WTC11 (cell line): Measurements from ENCODE around the gene ELMO3. TPM values are rescaled to one million over a fixed set of nuclear protein-coding genes. Genes with fewer than 3 reads are reported as not detected.

Experiments
- ATAC-seq: fragments of 200-7000 bp; cut with Tn5 transposase; 2 replicates; pipeline ENCODE4 v1.10.0; 2021; ENCODE audit warnings: mild to moderate bottlenecking, moderate library complexity
- CTCF ChIA-PET: fragments of 300-600 bp; sonication (Branson Sonifier 250); formaldehyde crosslinking; loops from one replicate; lab custom pipeline; 2021; ENCODE audit warnings: antibody characterized with exemption; lab: Charles Lee
- POLR2A ChIA-PET: fragments of 350-600 bp; sonication (Branson Sonifier 250); formaldehyde crosslinking; loops from one replicate; lab custom pipeline; 2021; ENCODE audit warnings: antibody characterized with exemption; lab: Charles Lee
- DNase-seq: peaks from one replicate; pipeline ENCODE4 v3.0.0; 2021; ENCODE audit warnings: low spot score
- H3K27ac Mint-ChIP-seq: 2 replicates; pipeline ENCODE4 v1.8.0; 2021; ENCODE audit warnings: mixed read lengths
- H3K27me3 Mint-ChIP-seq: 2 replicates; pipeline ENCODE4 v1.8.0; 2021; ENCODE audit warnings: low read depth, mild to moderate bottlenecking, moderate library complexity, mixed read lengths
- H3K36me3 Mint-ChIP-seq: 2 replicates; pipeline ENCODE4 v1.8.0; 2021; ENCODE audit warnings: mixed read lengths
- H3K4me1 Mint-ChIP-seq: 2 replicates; pipeline ENCODE4 v1.8.0; 2022; ENCODE audit warnings: mixed read lengths
- H3K4me3 Mint-ChIP-seq: 2 replicates; pipeline ENCODE4 v1.8.0; 2021; ENCODE audit warnings: mild to moderate bottlenecking, moderate library complexity, mixed read lengths
- H3K9me3 Mint-ChIP-seq: 2 replicates; pipeline ENCODE4 v1.8.0; 2021; ENCODE audit warnings: mixed read lengths
- ATF3 ChIP-seq: sonication (generic); formaldehyde crosslinking; conservative IDR thresholded peaks from 2 replicates; pipeline ENCODE4 v1.8.1; 2022; ENCODE audit warnings: mild to moderate bottlenecking, missing genetic modification reagents
- ELF4 ChIP-seq: sonication (generic); formaldehyde crosslinking; IDR thresholded peaks from 2 replicates; pipeline ENCODE4 v1.8.1; 2022; ENCODE audit warnings: low read depth, mild to moderate bottlenecking, moderate library complexity, missing genetic modification reagents
- FOXK1 ChIP-seq: sonication (generic); formaldehyde crosslinking; IDR thresholded peaks from 2 replicates; pipeline ENCODE4 v1.8.0; 2022; ENCODE audit warnings: mild to moderate bottlenecking, moderate library complexity, missing genetic modification reagents
- FOXP1 ChIP-seq: sonication (generic); formaldehyde crosslinking; IDR thresholded peaks from 2 replicates; pipeline ENCODE4 v1.8.0; 2022; ENCODE audit warnings: missing genetic modification reagents, mild to moderate bottlenecking, moderate library complexity, borderline replicate concordance
- MYBL2 ChIP-seq: sonication (generic); formaldehyde crosslinking; IDR thresholded peaks from 2 replicates; pipeline ENCODE4 v1.8.1; 2023; ENCODE audit warnings: mild to moderate bottlenecking, moderate library complexity, missing genetic modification reagents
- NFATC4 ChIP-seq: fragments of 250-450 bp; sonication (Bioruptor Pico); IDR thresholded peaks from 2 replicates; pipeline ENCODE4 v1.9.0; 2021; ENCODE audit warnings: mild to moderate bottlenecking
- NR2C2 ChIP-seq: sonication (generic); formaldehyde crosslinking; IDR thresholded peaks from 2 replicates; pipeline ENCODE4 v1.8.0; 2022; ENCODE audit warnings: mild to moderate bottlenecking, missing genetic modification reagents
- RELA ChIP-seq: sonication (generic); formaldehyde crosslinking; IDR thresholded peaks from 2 replicates; pipeline ENCODE4 v1.8.1; 2022; ENCODE audit warnings: missing genetic modification reagents, mild to moderate bottlenecking, borderline replicate concordance
- SMAD4 ChIP-seq: sonication (generic); formaldehyde crosslinking; IDR thresholded peaks from 2 replicates; pipeline ENCODE4 v1.8.0; 2022; ENCODE audit warnings: mild to moderate bottlenecking, missing genetic modification reagents
- SOX15 ChIP-seq: fragments of 250-450 bp; sonication (Bioruptor Pico); IDR thresholded peaks from 2 replicates; pipeline ENCODE4 v1.9.0; 2021; ENCODE audit warnings: mild to moderate bottlenecking
- ZNF138 ChIP-seq: sonication (generic); formaldehyde crosslinking; conservative IDR thresholded peaks from 2 replicates; pipeline ENCODE4 v1.8.1; 2022; ENCODE audit warnings: mild to moderate bottlenecking, moderate library complexity, missing genetic modification reagents
- ZNF396 ChIP-seq: fragments of 250-450 bp; sonication (Bioruptor Pico); IDR thresholded peaks from 2 replicates; pipeline ENCODE4 v1.8.0; 2021; ENCODE audit warnings: mild to moderate bottlenecking, moderate library complexity, borderline replicate concordance
- ZNF423 ChIP-seq: fragments of 250-450 bp; sonication (Bioruptor Pico); IDR thresholded peaks from 2 replicates; pipeline ENCODE4 v2.1.2; 2022; ENCODE audit warnings: mild to moderate bottlenecking, moderate library complexity
- total RNA-seq: library from RNA; stranded (reverse); gene quantifications from 3 replicates; pipeline ENCODE4 v1.2.3, GENCODE V29; 2021
- TF ChIP-seq, protein P1 (sequence below): fragments of 200-600 bp; IDR thresholded peaks from 2 replicates; pipeline ENCODE4 v1.8.0; 2022; ENCODE audit warnings: antibody characterized with exemption
- TF ChIP-seq, protein P2 (sequence below): sonication (generic); formaldehyde crosslinking; IDR thresholded peaks from 2 replicates; pipeline ENCODE4 v1.8.0; 2022; ENCODE audit warnings: mild to moderate bottlenecking, missing genetic modification reagents
- TF ChIP-seq, protein P3 (sequence below): fragments of 250-450 bp; sonication (Bioruptor Pico); IDR thresholded peaks from 2 replicates; pipeline ENCODE4 v1.9.0; 2021; ENCODE audit warnings: mild to moderate bottlenecking
- TF ChIP-seq, protein P4 (sequence below): sonication (generic); formaldehyde crosslinking; IDR thresholded peaks from 2 replicates; pipeline ENCODE4 v1.8.1; 2023; ENCODE audit warnings: mild to moderate bottlenecking, missing genetic modification reagents

Gene ELMO3
- total RNA-seq, 1 experiment from 2014 or later = 13.6 TPM

GRCh38 chr16:67215706-67216105 lies 16.8 kb downstream of the ELMO3 start (continued):
- TF ChIP-seq ATF3 (CRISPR knock-in tag) (no peak), ZNF138 (CRISPR knock-in tag) (no peak)
- TF ChIP-seq, protein P1, sequence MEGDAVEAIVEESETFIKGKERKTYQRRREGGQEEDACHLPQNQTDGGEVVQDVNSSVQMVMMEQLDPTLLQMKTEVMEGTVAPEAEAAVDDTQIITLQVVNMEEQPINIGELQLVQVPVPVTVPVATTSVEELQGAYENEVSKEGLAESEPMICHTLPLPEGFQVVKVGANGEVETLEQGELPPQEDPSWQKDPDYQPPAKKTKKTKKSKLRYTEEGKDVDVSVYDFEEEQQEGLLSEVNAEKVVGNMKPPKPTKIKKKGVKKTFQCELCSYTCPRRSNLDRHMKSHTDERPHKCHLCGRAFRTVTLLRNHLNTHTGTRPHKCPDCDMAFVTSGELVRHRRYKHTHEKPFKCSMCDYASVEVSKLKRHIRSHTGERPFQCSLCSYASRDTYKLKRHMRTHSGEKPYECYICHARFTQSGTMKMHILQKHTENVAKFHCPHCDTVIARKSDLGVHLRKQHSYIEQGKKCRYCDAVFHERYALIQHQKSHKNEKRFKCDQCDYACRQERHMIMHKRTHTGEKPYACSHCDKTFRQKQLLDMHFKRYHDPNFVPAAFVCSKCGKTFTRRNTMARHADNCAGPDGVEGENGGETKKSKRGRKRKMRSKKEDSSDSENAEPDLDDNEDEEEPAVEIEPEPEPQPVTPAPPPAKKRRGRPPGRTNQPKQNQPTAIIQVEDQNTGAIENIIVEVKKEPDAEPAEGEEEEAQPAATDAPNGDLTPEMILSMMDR = no peak

- H3K36me3 Mint-ChIP-seq = no peaks in the 10 kb centered on the region
Observed at GRCh38 chr16:67216612-67217490, 17.9 kb downstream of the ELMO3 start.

GRCh38 chr16:67223992-67224391 lies 25.1 kb downstream of the ELMO3 start:
- Mint-ChIP-seq H3K36me3 (peaks cover 10% of the 10 kb centered on the region), H3K9me3 (no peaks in the 10 kb centered on the region), H3K27ac (no peak overlapping the region), H3K4me3 (no peak overlapping the region), H3K27me3 (peaks cover 47% of the 10 kb centered on the region), H3K4me1 (peaks cover 15% of the 10 kb centered on the region)
- TF ChIP-seq, protein P2, sequence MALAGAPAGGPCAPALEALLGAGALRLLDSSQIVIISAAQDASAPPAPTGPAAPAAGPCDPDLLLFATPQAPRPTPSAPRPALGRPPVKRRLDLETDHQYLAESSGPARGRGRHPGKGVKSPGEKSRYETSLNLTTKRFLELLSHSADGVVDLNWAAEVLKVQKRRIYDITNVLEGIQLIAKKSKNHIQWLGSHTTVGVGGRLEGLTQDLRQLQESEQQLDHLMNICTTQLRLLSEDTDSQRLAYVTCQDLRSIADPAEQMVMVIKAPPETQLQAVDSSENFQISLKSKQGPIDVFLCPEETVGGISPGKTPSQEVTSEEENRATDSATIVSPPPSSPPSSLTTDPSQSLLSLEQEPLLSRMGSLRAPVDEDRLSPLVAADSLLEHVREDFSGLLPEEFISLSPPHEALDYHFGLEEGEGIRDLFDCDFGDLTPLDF (CRISPR knock-in tag) = no peak
- ChIA-PET POLR2A (no interaction called here), CTCF (interaction anchor here (0.9 to 1.7 kb wide), 3 partner anchors 23 to 55 kb away, joined by 3 to 7 read pairs (median 3); partner anchors contain the start of gene FHOD1)
- DNase-seq (no peak), ATAC-seq (no peak)

More at GRCh38 chr16:67216612-67217490, 17.9 kb downstream of the ELMO3 start:
- Mint-ChIP-seq H3K9me3 (no peaks in the 10 kb centered on the region), H3K27ac (peak overlapping the region; percentile 24; the same call in 1 of the 2 replicates), H3K4me3 (no peak overlapping the region), H3K27me3 (peaks cover 55% of the 10 kb centered on the region), H3K4me1 (no peaks in the 10 kb centered on the region)
- TF ChIP-seq FOXK1 = no peak
- TF ChIP-seq NFATC4 (CRISPR knock-in tag) = no peak
- TF ChIP-seq, protein P3, sequence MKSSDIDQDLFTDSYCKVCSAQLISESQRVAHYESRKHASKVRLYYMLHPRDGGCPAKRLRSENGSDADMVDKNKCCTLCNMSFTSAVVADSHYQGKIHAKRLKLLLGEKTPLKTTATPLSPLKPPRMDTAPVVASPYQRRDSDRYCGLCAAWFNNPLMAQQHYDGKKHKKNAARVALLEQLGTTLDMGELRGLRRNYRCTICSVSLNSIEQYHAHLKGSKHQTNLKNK (CRISPR knock-in tag) = no peak
- TF ChIP-seq NR2C2 (CRISPR knock-in tag) = no peak
- no peak for TF ChIP-seq RELA
- no peak for TF ChIP-seq ZNF138 (CRISPR knock-in tag)
- TF ChIP-seq, protein P4, sequence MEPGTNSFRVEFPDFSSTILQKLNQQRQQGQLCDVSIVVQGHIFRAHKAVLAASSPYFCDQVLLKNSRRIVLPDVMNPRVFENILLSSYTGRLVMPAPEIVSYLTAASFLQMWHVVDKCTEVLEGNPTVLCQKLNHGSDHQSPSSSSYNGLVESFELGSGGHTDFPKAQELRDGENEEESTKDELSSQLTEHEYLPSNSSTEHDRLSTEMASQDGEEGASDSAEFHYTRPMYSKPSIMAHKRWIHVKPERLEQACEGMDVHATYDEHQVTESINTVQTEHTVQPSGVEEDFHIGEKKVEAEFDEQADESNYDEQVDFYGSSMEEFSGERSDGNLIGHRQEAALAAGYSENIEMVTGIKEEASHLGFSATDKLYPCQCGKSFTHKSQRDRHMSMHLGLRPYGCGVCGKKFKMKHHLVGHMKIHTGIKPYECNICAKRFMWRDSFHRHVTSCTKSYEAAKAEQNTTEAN (CRISPR knock-in tag) = no peak
- no peak for TF ChIP-seq ZNF396 (CRISPR knock-in tag)
- no peak for TF ChIP-seq ZNF423 (CRISPR knock-in tag)
- TF ChIP-seq SMAD4 = no peak
- TF ChIP-seq FOXP1 = no peak
- no peak for TF ChIP-seq MYBL2 (CRISPR knock-in tag)
- TF ChIP-seq SOX15 (CRISPR knock-in tag) = no peak
- no peak for TF ChIP-seq ELF4 (CRISPR knock-in tag)
- POLR2A ChIA-PET = interaction anchor here (0.6 kb wide), 1 partner anchor 16 kb away, joined by 3 read pairs; no protein-coding TSS in a partner anchor
- CTCF ChIA-PET = interaction anchor here (0.8 to 1.0 kb wide), 3 partner anchors 17 to 68 kb away, joined by 3 to 5 read pairs (median 4); no protein-coding TSS in a partner anchor
- DNase-seq (no peak), ATAC-seq (no peak)
